ACHN (cell line): Measurements from ENCODE around the gene IQCK.
A peak's percentile ranks its signal among the peaks of the same experiment; 100 is the strongest.
"Not testable (repeated sequence)": the region's sequence is repeated elsewhere in the genome, so short reads cannot be mapped to it uniquely, and the experiment has no call there.

Experiments used
- DNase-seq: peaks from one replicate; pipeline ENCODE4 v3.0.0-alpha.2; 2015
- in situ Hi-C: cut with HindIII; loops from 2 replicates; pipeline ENCODE4 v1.10.0; 2017; ENCODE audit warnings: low sequenced_read_pairs, low pct_ligation_motif_present, low pct_unique_long_range_greater_than_20kb

IQCK gene

GRCh38 chr16:19776147-19776546 lies 58.1 kb downstream of the IQCK start:
- in situ Hi-C loops, result no loop called here
- DNase-seq, result no peak

DNA sequence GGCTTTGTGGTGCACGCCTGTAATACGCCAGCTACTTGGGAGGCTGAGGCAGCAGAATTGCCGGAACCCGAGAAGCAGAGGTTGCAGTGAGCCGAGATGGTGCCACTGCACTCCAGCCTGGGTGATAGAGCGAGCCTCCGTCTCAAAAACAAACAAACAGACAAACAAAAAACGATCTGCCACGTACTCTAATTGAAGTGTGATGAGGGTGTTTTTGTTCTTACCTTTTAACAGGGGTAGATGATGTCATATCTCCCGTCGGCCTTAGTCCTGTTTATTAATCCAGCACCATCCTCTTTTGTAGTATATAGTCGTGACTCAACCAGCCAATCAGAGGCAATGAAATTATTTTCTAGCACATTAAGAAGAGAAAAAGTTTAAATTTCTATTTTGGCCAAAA lies 58.5 kb downstream of the IQCK start:
- in situ Hi-C loops, result no loop called here
- no peak for DNase-seq

DNA sequence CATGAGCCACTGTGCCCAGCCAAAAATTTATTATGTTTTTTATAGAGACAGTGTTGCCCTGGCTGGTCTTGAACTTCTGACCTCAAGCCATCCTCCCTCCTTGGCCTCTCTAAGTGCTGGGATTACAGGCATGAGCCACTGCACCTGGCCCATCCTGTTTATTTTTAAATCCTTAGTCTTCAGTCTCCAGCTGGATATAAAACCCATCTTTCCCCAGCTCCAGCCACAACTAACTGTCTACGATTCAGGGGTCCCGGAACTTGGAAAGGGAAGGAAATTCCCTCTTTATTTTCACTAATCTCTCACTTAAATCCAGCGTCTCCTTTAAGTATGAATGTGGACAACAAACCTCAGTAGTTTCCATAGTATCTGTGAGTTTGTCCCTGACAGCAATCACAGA lies 62.2 kb downstream of the IQCK start:
- DNase-seq, result no peak
- in situ Hi-C loops, result no loop called here

GRCh38 chr16:19781226-19781625 lies 63.2 kb downstream of the IQCK start:
- in situ Hi-C loops, result no loop called here
- no peak for DNase-seq

GRCh38 chr16:19783363-19784182 lies 65.5 kb downstream of the IQCK start:
- in situ Hi-C loops, result no loop called here
- DNase-seq, result no peak

- in situ Hi-C loops, result no loop called here
Measured at GRCh38 chr16:19784183-19784736, 66.2 kb downstream of the IQCK start.

GRCh38 chr16:19785081-19785480 lies 67.0 kb downstream of the IQCK start:
- DNase-seq, result no peak
- in situ Hi-C loops, result no loop called here

More at GRCh38 chr16:19784183-19784736, 66.2 kb downstream of the IQCK start:
- no peak for DNase-seq

GRCh38 chr16:19785512-19786130 lies 67.5 kb downstream of the IQCK start:
- in situ Hi-C loops, result no loop called here
- DNase-seq, result no peak

- in situ Hi-C loops, DNase-seq: not testable (repeated sequence)
Measured at GRCh38 chr16:19801369-19801768, 83.3 kb downstream of the IQCK start.

GRCh38 chr16:19801824-19802223 lies 83.8 kb downstream of the IQCK start:
- DNase-seq, in situ Hi-C loops: not testable (repeated sequence)

DNA sequence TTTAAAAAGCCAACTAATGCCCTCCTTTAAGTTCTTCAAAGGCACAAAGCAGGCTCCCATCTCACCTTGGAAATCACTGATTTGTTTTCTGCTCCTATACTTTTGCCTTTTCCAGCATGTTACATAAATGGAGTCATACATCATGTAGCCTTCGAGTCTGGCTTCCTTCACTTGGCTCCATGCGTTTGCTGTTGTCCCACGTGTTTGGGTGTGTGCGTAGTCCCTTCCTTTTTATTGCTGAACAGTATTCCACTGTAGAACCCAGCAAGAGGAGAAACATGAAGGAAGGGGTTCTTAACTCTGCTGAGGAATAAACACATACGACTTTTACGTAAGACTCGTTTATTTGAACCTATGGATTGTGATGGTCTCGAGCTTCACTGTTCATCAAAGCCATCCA lies 84.5 kb downstream of the IQCK start:
- in situ Hi-C loops, result no loop called here
- DNase-seq, result no peak

DNA sequence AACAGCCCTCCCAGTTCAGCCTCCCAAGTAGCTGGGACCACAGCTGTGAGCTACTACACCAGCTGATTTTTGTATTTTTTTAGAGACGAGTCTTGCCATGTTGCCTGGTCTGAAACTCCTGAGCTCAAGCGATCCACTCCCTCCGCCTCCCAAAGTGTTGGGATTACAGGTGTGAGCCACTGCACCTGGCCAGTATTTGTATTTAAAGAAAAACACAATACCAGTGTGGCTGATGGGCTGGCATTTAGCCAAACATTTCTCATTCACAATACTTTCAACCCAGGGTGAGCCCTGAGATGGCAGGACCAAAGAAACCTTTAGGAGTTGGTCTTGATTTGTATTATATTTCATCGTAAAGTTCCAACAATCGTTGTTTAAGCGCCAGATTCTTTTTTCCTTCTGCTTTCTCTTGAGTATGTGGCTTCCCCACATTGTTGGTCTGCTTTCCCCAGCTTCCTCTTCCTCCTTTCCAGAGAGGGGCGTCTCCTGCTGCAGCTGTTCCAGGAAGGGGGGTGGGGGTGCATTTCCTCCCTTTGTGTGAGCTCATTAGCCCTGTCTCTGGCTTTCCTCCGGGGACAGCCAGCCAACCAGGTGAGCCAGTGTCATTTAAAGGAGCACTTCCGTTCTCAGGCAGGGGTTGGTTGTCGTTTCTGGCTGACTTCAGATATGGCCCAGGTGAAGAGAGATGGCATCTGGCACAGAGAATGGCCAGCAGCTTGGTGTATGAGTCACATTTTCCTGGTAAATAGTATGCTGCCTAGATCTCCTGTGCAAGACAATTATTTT lies 86.7 kb downstream of the IQCK start:
- DNase-seq, result no peak
- in situ Hi-C loops, result no loop called here

GRCh38 chr16:19805459-19806162 lies 87.5 kb downstream of the IQCK start:
- DNase-seq, result no peak
- in situ Hi-C loops, result no loop called here

DNA sequence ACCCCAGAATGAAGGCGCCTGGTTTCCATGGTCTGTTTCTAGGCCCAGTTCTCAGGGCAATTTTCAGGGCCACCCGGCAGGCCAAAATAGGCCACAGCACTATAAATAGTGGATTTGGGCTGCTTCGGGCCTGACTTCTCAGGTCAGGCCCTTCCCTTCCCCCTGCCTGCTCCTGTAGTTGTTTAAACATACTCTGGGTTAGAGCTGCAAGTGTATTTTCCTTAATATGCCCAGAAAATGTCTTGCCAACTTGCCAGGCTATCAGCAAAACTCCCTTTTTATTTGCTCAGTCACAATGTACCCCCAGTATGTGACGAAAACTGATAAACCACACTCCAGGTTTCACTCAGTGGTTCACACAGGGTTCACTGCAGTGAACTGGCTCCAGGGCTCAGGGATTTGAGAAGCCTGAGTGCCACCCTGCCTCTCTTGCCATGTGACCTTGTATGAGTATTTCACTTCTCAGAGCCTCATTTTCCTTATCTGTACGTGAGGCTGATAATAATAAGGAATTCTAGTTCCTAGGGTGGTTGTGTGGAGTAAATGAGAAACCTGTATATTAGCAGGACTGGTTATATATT lies 90.1 kb downstream of the IQCK start:
- in situ Hi-C loops, result no loop called here

GRCh38 chr16:19809121-19809635 lies 91.1 kb downstream of the IQCK start:
- in situ Hi-C loops, result no loop called here
- DNase-seq, result no peak

More for the DNA sequence above, 90.1 kb downstream of the IQCK start:
- peak; percentile 67 for DNase-seq

GRCh38 chr16:19809693-19810092 lies 91.6 kb downstream of the IQCK start:
- DNase-seq, result no peak
- in situ Hi-C loops, result no loop called here

GRCh38 chr16:19810817-19811731 lies 93.0 kb downstream of the IQCK start:
- DNase-seq, result peak; percentile 95
- in situ Hi-C loops, result no loop called here
